ENCODE measurements around the gene DAAM2. TPM values are rescaled to one million over a fixed set of nuclear protein-coding genes. Genes with fewer than 3 reads are reported as not detected.

The DAAM2 gene
- total RNA-seq, 2 experiments from 2014 or later: not detected

- CTCF ChIA-PET: interaction anchor here (0.8 to 1.2 kb wide), 2 partner anchors 14 to 28 kb away, joined by 3 to 4 read pairs; no protein-coding TSS in a partner anchor
- Mint-ChIP-seq H3K4me3 (no peak overlapping the region), H3K27me3 (no peaks in the 10 kb centered on the region), H3K27ac (no peak overlapping the region), H3K9me3 (no peaks in the 10 kb centered on the region), H3K36me3 (ENCODE audit: low read depth) (no peaks in the 10 kb centered on the region), H3K4me1 (no peaks in the 10 kb centered on the region)
- POLR2A ChIA-PET: no interaction called here
- no peak for DNase-seq
These were observed 113.4 kb downstream of the DAAM2 start for GRCh38 chr6:39905640-39905975.

DNA sequence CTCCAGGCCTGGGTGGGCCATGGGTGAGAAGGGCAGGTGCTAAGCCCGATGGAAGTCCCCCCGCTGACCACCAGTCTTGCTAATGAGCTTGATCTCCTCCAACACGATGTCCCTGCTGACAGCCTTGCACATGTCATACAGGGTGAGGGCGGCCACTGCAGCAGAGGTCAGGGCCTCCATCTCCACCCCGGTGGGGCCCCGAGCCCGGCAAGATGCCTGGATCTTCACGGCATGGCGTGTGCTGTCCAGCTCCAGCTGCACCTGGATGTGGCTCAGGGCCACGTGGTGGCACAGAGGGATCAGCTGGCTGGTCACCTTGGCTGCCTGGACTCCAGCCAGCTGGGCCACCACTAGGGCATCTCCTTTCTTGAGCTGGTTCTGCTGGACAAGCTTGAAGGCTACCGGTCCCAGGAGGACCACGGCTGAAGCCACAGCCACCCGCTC, 114.2 kb downstream of the DAAM2 start:
- H3K27me3 Mint-ChIP-seq: no peaks in the 10 kb centered on the region
- no peaks in the 10 kb centered on the region for H3K4me1 Mint-ChIP-seq
- H3K4me3 Mint-ChIP-seq: no peak overlapping the region
- ChIA-PET POLR2A (no interaction called here), CTCF (no interaction called here)
- no peaks in the 10 kb centered on the region for H3K36me3 Mint-ChIP-seq (ENCODE audit: low read depth)
- H3K9me3 Mint-ChIP-seq: no peaks in the 10 kb centered on the region
- no peak for DNase-seq
- H3K27ac Mint-ChIP-seq: no peak overlapping the region

- Mint-ChIP-seq H3K27ac (no peak overlapping the region), H3K27me3 (no peaks in the 10 kb centered on the region), H3K4me3 (no peak overlapping the region), H3K4me1 (no peaks in the 10 kb centered on the region), H3K36me3 (ENCODE audit: low read depth) (no peaks in the 10 kb centered on the region), H3K9me3 (no peaks in the 10 kb centered on the region)
- CTCF ChIA-PET: no interaction called here
- POLR2A ChIA-PET: no interaction called here
- no peak for DNase-seq
These were observed 115.8 kb downstream of the DAAM2 start for GRCh38 chr6:39907871-39908575.

GRCh38 chr6:39908838-39909583, 116.8 kb downstream of the DAAM2 start:
- Mint-ChIP-seq H3K4me1 (no peaks in the 10 kb centered on the region), H3K4me3 (no peak overlapping the region), H3K9me3 (no peaks in the 10 kb centered on the region), H3K27me3 (no peaks in the 10 kb centered on the region), H3K27ac (no peak overlapping the region), H3K36me3 (ENCODE audit: low read depth) (no peaks in the 10 kb centered on the region)
- CTCF ChIA-PET: no interaction called here
- POLR2A ChIA-PET: no interaction called here
- DNase-seq: no peak

GRCh38 chr6:39909701-39910100, 117.5 kb downstream of the DAAM2 start:
- ChIA-PET CTCF (interaction anchor here (0.9 to 1.7 kb wide), 2 partner anchors 10 to 16 kb away, joined by 3 to 5 read pairs; no protein-coding TSS in a partner anchor), POLR2A (no interaction called here)
- H3K36me3 Mint-ChIP-seq (ENCODE audit: low read depth): no peaks in the 10 kb centered on the region
- H3K27ac Mint-ChIP-seq: no peak overlapping the region
- no peak for DNase-seq
- H3K4me1 Mint-ChIP-seq: no peaks in the 10 kb centered on the region
- no peaks in the 10 kb centered on the region for H3K9me3 Mint-ChIP-seq
- H3K27me3 Mint-ChIP-seq: no peaks in the 10 kb centered on the region
- H3K4me3 Mint-ChIP-seq: no peak overlapping the region

- Mint-ChIP-seq H3K9me3 (no peaks in the 10 kb centered on the region), H3K27ac (no peak overlapping the region), H3K4me3 (no peak overlapping the region), H3K36me3 (ENCODE audit: low read depth) (no peaks in the 10 kb centered on the region), H3K27me3 (no peaks in the 10 kb centered on the region), H3K4me1 (no peaks in the 10 kb centered on the region)
- ChIA-PET POLR2A (no interaction called here), CTCF (interaction anchor here (0.9 to 1.7 kb wide), 2 partner anchors 10 to 17 kb away, joined by 3 to 5 read pairs; no protein-coding TSS in a partner anchor)
- no peak for DNase-seq
These were observed 118.0 kb downstream of the DAAM2 start for GRCh38 chr6:39910164-39910563.

GRCh38 chr6:39910744-39911143, 118.6 kb downstream of the DAAM2 start:
- no peak for DNase-seq
- no peaks in the 10 kb centered on the region for H3K4me1 Mint-ChIP-seq
- no peak overlapping the region for H3K27ac Mint-ChIP-seq
- ChIA-PET POLR2A (no interaction called here), CTCF (interaction anchor here (0.9 to 1.7 kb wide), 2 partner anchors 11 to 17 kb away, joined by 3 to 5 read pairs; no protein-coding TSS in a partner anchor)
- H3K4me3 Mint-ChIP-seq: no peak overlapping the region
- H3K27me3 Mint-ChIP-seq: no peaks in the 10 kb centered on the region
- no peaks in the 10 kb centered on the region for H3K9me3 Mint-ChIP-seq
- no peaks in the 10 kb centered on the region for H3K36me3 Mint-ChIP-seq (ENCODE audit: low read depth)

- ChIA-PET CTCF (interaction anchor here (1.7 kb wide), 1 partner anchor 12 kb away, joined by 5 read pairs; no protein-coding TSS in a partner anchor), POLR2A (no interaction called here)
- Mint-ChIP-seq H3K4me3 (no peak overlapping the region), H3K27me3 (no peaks in the 10 kb centered on the region), H3K9me3 (no peaks in the 10 kb centered on the region), H3K36me3 (ENCODE audit: low read depth) (no peaks in the 10 kb centered on the region), H3K27ac (no peak overlapping the region), H3K4me1 (no peaks in the 10 kb centered on the region)
- no peak for DNase-seq
These were observed 119.4 kb downstream of the DAAM2 start for GRCh38 chr6:39911513-39912125.

DNA sequence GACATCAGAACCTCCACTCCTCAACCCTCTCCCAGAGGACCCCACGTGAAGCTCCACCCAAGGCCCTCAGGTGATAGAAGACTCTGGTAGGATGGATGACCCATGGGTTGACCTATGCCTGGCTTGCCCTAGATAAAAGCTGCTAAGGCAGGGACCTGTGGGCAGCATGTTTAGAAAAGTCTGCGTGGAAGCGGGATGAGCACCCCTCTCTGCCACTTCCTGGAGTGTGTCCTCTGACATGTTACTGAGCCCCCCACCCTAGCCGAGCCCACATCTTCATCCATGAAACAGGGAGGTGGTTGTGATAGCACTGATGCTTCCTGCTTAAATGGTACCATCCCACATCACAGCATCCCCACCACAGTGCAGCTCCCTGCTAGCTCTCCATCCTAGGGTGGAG, 120.3 kb downstream of the DAAM2 start:
- Mint-ChIP-seq H3K4me1 (no peaks in the 10 kb centered on the region), H3K4me3 (no peak overlapping the region), H3K9me3 (no peaks in the 10 kb centered on the region), H3K27ac (no peak overlapping the region), H3K27me3 (no peaks in the 10 kb centered on the region), H3K36me3 (ENCODE audit: low read depth) (no peaks in the 10 kb centered on the region)
- ChIA-PET CTCF (interaction anchor here (0.5 kb wide), 1 partner anchor 18 kb away, joined by 4 read pairs; no protein-coding TSS in a partner anchor), POLR2A (no interaction called here)
- no peak for DNase-seq

GRCh38 chr6:39913391-39913916, 121.3 kb downstream of the DAAM2 start:
- H3K9me3 Mint-ChIP-seq: no peaks in the 10 kb centered on the region
- H3K27me3 Mint-ChIP-seq: no peaks in the 10 kb centered on the region
- no peak for DNase-seq
- no peak overlapping the region for H3K27ac Mint-ChIP-seq
- ChIA-PET CTCF (no interaction called here), POLR2A (no interaction called here)
- no peaks in the 10 kb centered on the region for H3K36me3 Mint-ChIP-seq (ENCODE audit: low read depth)
- no peaks in the 10 kb centered on the region for H3K4me1 Mint-ChIP-seq
- no peak overlapping the region for H3K4me3 Mint-ChIP-seq

DNA sequence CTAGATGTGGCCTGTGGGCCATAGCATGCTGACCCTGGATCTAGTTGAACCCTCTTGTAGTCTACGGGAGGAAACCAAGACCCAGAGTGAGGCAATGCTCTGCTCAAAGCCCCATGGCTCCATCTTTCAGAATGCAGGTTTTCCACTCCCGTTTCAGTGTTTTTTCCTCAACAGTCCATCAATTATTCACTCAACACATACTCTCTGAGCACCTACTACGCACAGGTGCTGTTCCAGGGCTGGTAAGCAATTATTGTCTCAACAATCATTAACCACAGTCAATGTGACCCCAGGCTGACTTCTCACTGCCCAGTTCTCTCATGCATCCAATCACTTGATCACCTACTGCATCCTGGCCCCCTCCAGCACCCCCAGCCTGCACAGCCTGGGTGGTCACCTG, 122.1 kb downstream of the DAAM2 start:
- no peaks in the 10 kb centered on the region for H3K27me3 Mint-ChIP-seq
- no peak overlapping the region for H3K27ac Mint-ChIP-seq
- CTCF ChIA-PET: no interaction called here
- H3K36me3 Mint-ChIP-seq (ENCODE audit: low read depth): no peaks in the 10 kb centered on the region
- no peak overlapping the region for H3K4me3 Mint-ChIP-seq
- no peak for DNase-seq
- no peaks in the 10 kb centered on the region for H3K9me3 Mint-ChIP-seq
- POLR2A ChIA-PET: no interaction called here
- no peaks in the 10 kb centered on the region for H3K4me1 Mint-ChIP-seq

DNA sequence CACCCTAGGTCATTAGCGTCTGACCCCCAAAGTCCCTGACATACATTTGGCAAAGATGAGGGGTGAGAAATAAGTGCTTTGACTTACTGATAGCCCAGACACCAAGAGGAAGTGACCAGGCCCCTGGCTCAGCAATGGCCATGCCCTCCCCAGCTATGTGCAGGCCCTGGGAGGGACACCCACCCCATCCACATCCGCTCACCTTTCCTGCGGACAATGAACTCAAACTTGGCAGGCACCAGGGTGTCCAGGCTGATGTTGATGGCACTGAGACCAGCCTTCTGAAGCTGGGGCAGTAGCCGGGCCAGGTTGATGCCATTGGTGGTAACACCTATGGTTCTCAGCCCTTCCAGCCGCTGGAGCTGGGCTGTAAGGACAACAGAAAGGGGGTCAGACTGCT, 123.7 kb downstream of the DAAM2 start:
- Mint-ChIP-seq H3K9me3 (no peaks in the 10 kb centered on the region), H3K36me3 (ENCODE audit: low read depth) (no peaks in the 10 kb centered on the region), H3K4me3 (no peak overlapping the region), H3K27ac (no peak overlapping the region), H3K27me3 (no peaks in the 10 kb centered on the region), H3K4me1 (no peaks in the 10 kb centered on the region)
- no peak for DNase-seq
- POLR2A ChIA-PET: no interaction called here
- CTCF ChIA-PET: no interaction called here

DNA sequence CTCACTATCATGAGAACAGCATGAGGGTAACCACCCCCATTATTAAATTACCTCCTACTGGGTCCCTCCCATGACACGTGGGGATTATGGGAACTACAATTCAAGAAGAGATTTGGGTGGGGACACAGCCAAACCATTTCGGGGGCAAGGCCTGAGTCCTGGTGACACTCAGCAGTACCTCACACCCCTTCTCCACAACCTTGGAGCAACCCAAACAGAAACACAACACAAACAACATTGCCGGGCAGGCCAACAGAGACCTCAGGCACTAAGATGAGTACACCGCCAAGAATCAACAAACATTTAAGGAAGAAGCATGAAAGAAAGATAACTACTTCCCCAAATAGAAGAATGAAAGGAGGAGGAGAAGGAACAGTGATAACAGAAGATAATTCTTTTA, 125.2 kb downstream of the DAAM2 start:
- Mint-ChIP-seq H3K4me3 (no peak overlapping the region), H3K27me3 (no peaks in the 10 kb centered on the region), H3K9me3 (no peaks in the 10 kb centered on the region), H3K4me1 (no peaks in the 10 kb centered on the region), H3K27ac (no peak overlapping the region), H3K36me3 (ENCODE audit: low read depth) (no peaks in the 10 kb centered on the region)
- no peak for DNase-seq
- POLR2A ChIA-PET: no interaction called here
- CTCF ChIA-PET: no interaction called here

All from activated CD4-positive, alpha-beta T cell treated with anti-CD3 and anti-CD28 coated beads, Interleukin-2, amount 10 ng/mL, durations not matched to agents 7 days and 5 days (primary cell).